Esophagus muscularis mucosa (tissue), 3 donors: ENCODE data around the gene NCAN.

Experiments used
- CTCF ChIP-seq, 3 experiments: fragments of 200-600 bp in 2 of 3; fragments of 450-650 bp in 1 of 3; sonication (generic) in 2 of 3; IDR thresholded peaks; one replicate each; pipeline ENCODE4 v1.5.1; 2017 to 2019; ENCODE audit warnings: antibody characterized with exemption in 3 of 3, mild to moderate bottlenecking in 2 of 3, moderate library complexity in 1 of 3
- EP300 ChIP-seq: sonication (generic); formaldehyde crosslinking; IDR thresholded peaks from one replicate; pipeline ENCODE4 v1.6.1; 2017; ENCODE audit warnings: antibody characterized with exemption

- TF ChIP-seq CTCF (IDR thresholded peaks at IDR 0.05) (no peak), EP300 (no peak)
These were observed 14.4 kb downstream of the NCAN start for GRCh38 chr19:19226204-19226603.
